Liver (tissue), 9 donors: ENCODE data around the gene FUT4. TPM values are rescaled to one million over a fixed set of nuclear protein-coding genes. Genes with fewer than 3 reads are reported as not detected.
"Not testable (repeated sequence)": the region's sequence is repeated elsewhere in the genome, so short reads cannot be mapped to it uniquely, and the experiment has no call there.

ENCODE experiments used
- DNase-seq: peaks from one replicate; pipeline ENCODE4 v3.0.0-alpha.2; 2017; ENCODE audit warnings: low spot score
- H3K27ac ChIP-seq, 2 donors: one replicate each; pipeline ENCODE4 v1.7.0; 2013; ENCODE audit warnings: inconsistent platforms in 2 of 2, low read length in 2 of 2, control low read depth in 1 of 2, low read depth in 1 of 2, mild to moderate bottlenecking in 1 of 2
- H3K27me3 ChIP-seq, 4 donors: one replicate each; pipeline versions ENCODE4 v1.6.1 to v1.7.0; 2013; ENCODE audit warnings: low read length in 3 of 4, inconsistent platforms in 1 of 4, mild to moderate bottlenecking in 1 of 4, moderate library complexity in 1 of 4; ENCODE audit not compliant: control insufficient read depth in 4 of 4, insufficient read depth in 4 of 4
- H3K36me3 ChIP-seq, 4 donors: one replicate each; pipeline versions ENCODE4 v1.6.1 to v1.7.0; 2013; ENCODE audit warnings: low read length in 3 of 4, mild to moderate bottlenecking in 3 of 4, low read depth in 1 of 4, moderate library complexity in 1 of 4; ENCODE audit not compliant: control insufficient read depth in 4 of 4, insufficient read depth in 3 of 4
- H3K4me1 ChIP-seq, 4 donors: one replicate each; pipeline versions ENCODE4 v1.6.1 to v1.7.0; 2013; ENCODE audit warnings: low read length in 3 of 4, mild to moderate bottlenecking in 3 of 4, moderate library complexity in 1 of 4; ENCODE audit not compliant: control insufficient read depth in 4 of 4, insufficient read depth in 4 of 4
- H3K4me3 ChIP-seq, 3 donors: one replicate each; pipeline versions ENCODE4 v1.6.1 to v1.7.0; 2013; ENCODE audit warnings: low read length in 3 of 3, control low read depth in 1 of 3, low read depth in 1 of 3, mild to moderate bottlenecking in 1 of 3
- H3K9ac ChIP-seq, 2 donors: one replicate each; pipeline ENCODE4 v1.7.0; 2013; ENCODE audit warnings: low read length in 2 of 2, mild to moderate bottlenecking in 2 of 2, moderate library complexity in 2 of 2, control low read depth in 1 of 2, low read depth in 1 of 2
- H3K9me3 ChIP-seq, 4 donors: one replicate each; pipeline versions ENCODE4 v1.6.1 to v1.7.0; 2013; ENCODE audit warnings: low read length in 3 of 4; ENCODE audit not compliant: control insufficient read depth in 4 of 4
- EGR1 ChIP-seq, 2 donors: IDR thresholded peaks; 2 replicates each; pipeline ENCODE4 v1.6.1; 2016 to 2018; ENCODE audit warnings: antibody characterized with exemption in 2 of 2, low read depth in 2 of 2
- FOXA2 ChIP-seq: IDR thresholded peaks from 2 replicates; pipeline ENCODE4 v1.6.1; 2016; ENCODE audit warnings: antibody characterized with exemption
- GABPA ChIP-seq, 2 donors: IDR thresholded peaks in 1 of 2; conservative IDR thresholded peaks in 1 of 2; 2 replicates each; pipeline ENCODE4 v1.6.1; 2016; ENCODE audit warnings: antibody characterized with exemption in 2 of 2, mild to moderate bottlenecking in 1 of 2, moderate library complexity in 1 of 2
- HNF4A ChIP-seq, 2 donors: conservative IDR thresholded peaks; 2 replicates each; pipeline ENCODE4 v1.6.1; 2016; ENCODE audit warnings: antibody characterized with exemption in 2 of 2, mild to moderate bottlenecking in 2 of 2
- HNF4G ChIP-seq: IDR thresholded peaks from 2 replicates; pipeline ENCODE4 v1.6.1; 2016; ENCODE audit warnings: antibody characterized with exemption
- JUND ChIP-seq, 2 donors: IDR thresholded peaks; 2 replicates each; pipeline ENCODE4 v1.6.1; 2016; ENCODE audit warnings: antibody characterized with exemption in 2 of 2
- NR2F2 ChIP-seq: IDR thresholded peaks from 2 replicates; pipeline ENCODE4 v1.6.1; 2016; ENCODE audit warnings: antibody characterized with exemption
- RAD21 ChIP-seq, 2 donors: IDR thresholded peaks; 2 replicates each; pipeline ENCODE4 v1.6.1; 2016; ENCODE audit warnings: antibody characterized with exemption in 2 of 2, mild to moderate bottlenecking in 2 of 2
- RXRA ChIP-seq, 2 donors: IDR thresholded peaks; 2 replicates each; pipeline ENCODE4 v1.6.1; 2017 to 2018; ENCODE audit warnings: antibody characterized with exemption in 2 of 2, mild to moderate bottlenecking in 1 of 2
- SP1 ChIP-seq: IDR thresholded peaks from 2 replicates; pipeline ENCODE4 v1.6.1; 2018; ENCODE audit warnings: antibody characterized with exemption, mild to moderate bottlenecking
- TAF1 ChIP-seq: conservative IDR thresholded peaks from 2 replicates; pipeline ENCODE4 v1.6.1; 2016; ENCODE audit warnings: antibody characterized with exemption, mild to moderate bottlenecking
- YY1 ChIP-seq: IDR thresholded peaks from 2 replicates; pipeline ENCODE4 v1.6.1; 2016; ENCODE audit warnings: antibody characterized with exemption, mild to moderate bottlenecking
- WGBS: extraction: QIAGEN DNeasy Blood & Tissue Kit; methylation state at CpG from one replicate; pipeline ENCODE4 v1.1.7; 2013; 5-methylcytosine and 5-hydroxymethylcytosine counted together
- polyA plus RNA-seq, 2 donors: library from polyadenylated mRNA; stranded (reverse) in 1 of 2; unstranded in 1 of 2; fragments of 200-250 nt in 1 of 2; fragments of >200 nt in 1 of 2; fragmentation: Nextera tagmentation in 1 of 2; extraction: Ambion mirVana in 1 of 2; gene quantifications; one replicate each; pipeline versions ENCODE4 v1.2.1 to v1.2.3, GENCODE V29; 2013 to 2015
- total RNA-seq, 2 donors: library from RNA; depleted of rRNA; stranded (reverse); fragments of >200 nt; gene quantifications; one replicate each; pipeline ENCODE4 v1.2.3, GENCODE V29; 2014
- TF ChIP-seq, protein P1 (sequence below): IDR thresholded peaks from 2 replicates; pipeline ENCODE4 v1.6.1; 2016; ENCODE audit warnings: antibody characterized with exemption, mild to moderate bottlenecking
- TF ChIP-seq, protein P2 (sequence below): IDR thresholded peaks from 2 replicates; pipeline ENCODE4 v1.6.1; 2016; ENCODE audit warnings: antibody characterized with exemption
- TF ChIP-seq, protein P3 (sequence below): fragments of 150-350 bp; IDR thresholded peaks from 2 replicates; pipeline ENCODE4 v1.5.1; 2017; ENCODE audit warnings: improper control_type of control experiment, low read depth, low read length; ENCODE audit not compliant: missing input control
- donor health status: healthy.
- donor health status: healthy.
- donor health status: healthy.
- donor health status: healthy.
- donor health status: healthy.

Gene FUT4
- total and polyA plus RNA-seq, 4 donors, result 0.47 to 4.3 (median 1.4) TPM

DNA sequence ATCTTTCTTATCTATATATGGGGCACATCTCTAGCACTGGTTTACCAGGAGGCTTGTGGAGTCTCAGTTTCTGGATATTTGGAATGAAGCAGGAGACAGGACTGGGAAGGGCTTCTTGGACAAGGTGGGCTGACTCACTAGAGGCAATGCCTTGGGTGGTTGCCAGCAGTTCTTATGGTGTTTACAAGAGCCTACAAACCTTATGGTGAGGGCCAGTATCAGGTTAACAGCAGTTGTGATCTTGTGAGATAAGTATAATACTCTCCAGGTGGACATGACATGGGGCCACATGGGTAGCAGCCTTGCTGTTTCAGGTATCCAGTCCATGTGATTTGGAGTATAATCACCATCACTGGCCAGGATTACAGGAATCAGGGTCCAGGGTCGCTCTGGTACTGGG lies 10.2 kb downstream of the FUT4 start:
- H3K27ac ChIP-seq, result no peak overlapping the region
- no peak overlapping the region for H3K9ac ChIP-seq
- no peak for TF ChIP-seq FOXA2
- TF ChIP-seq, protein P1, sequence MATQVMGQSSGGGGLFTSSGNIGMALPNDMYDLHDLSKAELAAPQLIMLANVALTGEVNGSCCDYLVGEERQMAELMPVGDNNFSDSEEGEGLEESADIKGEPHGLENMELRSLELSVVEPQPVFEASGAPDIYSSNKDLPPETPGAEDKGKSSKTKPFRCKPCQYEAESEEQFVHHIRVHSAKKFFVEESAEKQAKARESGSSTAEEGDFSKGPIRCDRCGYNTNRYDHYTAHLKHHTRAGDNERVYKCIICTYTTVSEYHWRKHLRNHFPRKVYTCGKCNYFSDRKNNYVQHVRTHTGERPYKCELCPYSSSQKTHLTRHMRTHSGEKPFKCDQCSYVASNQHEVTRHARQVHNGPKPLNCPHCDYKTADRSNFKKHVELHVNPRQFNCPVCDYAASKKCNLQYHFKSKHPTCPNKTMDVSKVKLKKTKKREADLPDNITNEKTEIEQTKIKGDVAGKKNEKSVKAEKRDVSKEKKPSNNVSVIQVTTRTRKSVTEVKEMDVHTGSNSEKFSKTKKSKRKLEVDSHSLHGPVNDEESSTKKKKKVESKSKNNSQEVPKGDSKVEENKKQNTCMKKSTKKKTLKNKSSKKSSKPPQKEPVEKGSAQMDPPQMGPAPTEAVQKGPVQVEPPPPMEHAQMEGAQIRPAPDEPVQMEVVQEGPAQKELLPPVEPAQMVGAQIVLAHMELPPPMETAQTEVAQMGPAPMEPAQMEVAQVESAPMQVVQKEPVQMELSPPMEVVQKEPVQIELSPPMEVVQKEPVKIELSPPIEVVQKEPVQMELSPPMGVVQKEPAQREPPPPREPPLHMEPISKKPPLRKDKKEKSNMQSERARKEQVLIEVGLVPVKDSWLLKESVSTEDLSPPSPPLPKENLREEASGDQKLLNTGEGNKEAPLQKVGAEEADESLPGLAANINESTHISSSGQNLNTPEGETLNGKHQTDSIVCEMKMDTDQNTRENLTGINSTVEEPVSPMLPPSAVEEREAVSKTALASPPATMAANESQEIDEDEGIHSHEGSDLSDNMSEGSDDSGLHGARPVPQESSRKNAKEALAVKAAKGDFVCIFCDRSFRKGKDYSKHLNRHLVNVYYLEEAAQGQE, result no peak
- TF ChIP-seq, protein P2, sequence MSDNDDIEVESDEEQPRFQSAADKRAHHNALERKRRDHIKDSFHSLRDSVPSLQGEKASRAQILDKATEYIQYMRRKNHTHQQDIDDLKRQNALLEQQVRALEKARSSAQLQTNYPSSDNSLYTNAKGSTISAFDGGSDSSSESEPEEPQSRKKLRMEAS, result no peak
- TF ChIP-seq SP1, result no peak
- no peak for TF ChIP-seq RXRA (IDR thresholded peaks at IDR 0.05)
- no peak for TF ChIP-seq GABPA (IDR thresholded peaks at IDR 0.05 in 1 of 2, conservative IDR thresholded peaks at IDR 0.05 in 1 of 2)
- no peak for TF ChIP-seq JUND (IDR thresholded peaks at IDR 0.05)
- no peaks in the 10 kb centered on the region for H3K9me3 ChIP-seq
- no peaks in the 10 kb centered on the region for H3K36me3 ChIP-seq
- WGBS, result 37% methylated on average over 1 of the region's 1 CpG
- H3K4me3 ChIP-seq, result no peak overlapping the region
- no peaks in the 10 kb centered on the region for H3K4me1 ChIP-seq
- no peak for DNase-seq
- no peaks in the 10 kb centered on the region for H3K27me3 ChIP-seq

- not testable (repeated sequence) for H3K27ac ChIP-seq, H3K36me3 ChIP-seq, H3K9ac ChIP-seq, H3K9me3 ChIP-seq, H3K4me3 ChIP-seq, H3K27me3 ChIP-seq, DNase-seq, H3K4me1 ChIP-seq
- WGBS, result 81% methylated on average over 8 of the region's 8 CpGs
Observed at GRCh38 chr11:94555752-94556329, 12.1 kb downstream of the FUT4 start.

DNA sequence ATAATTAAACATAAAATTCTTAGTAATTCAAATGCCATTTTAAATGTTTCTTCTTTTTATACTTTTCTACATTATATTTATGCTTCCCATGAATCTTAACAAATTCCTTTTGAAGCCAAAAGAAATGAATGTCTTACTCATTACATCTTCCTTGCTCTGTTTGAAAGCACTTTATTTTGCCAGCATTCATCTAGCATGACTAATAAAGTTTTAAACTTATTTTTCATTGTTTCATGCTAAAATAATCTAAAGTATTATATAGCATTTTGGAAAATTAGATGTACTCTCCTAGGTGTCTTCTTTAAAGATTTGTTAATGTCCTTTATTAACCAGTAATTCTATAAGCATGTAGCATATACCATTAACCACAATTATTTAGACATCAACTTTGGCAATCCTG lies 13.7 kb downstream of the FUT4 start:
- TF ChIP-seq NR2F2 (no peak), SP1 (no peak), HNF4G (no peak), GABPA (IDR thresholded peaks at IDR 0.05 in 1 of 2, conservative IDR thresholded peaks at IDR 0.05 in 1 of 2) (no peak), RAD21 (IDR thresholded peaks at IDR 0.05) (no peak), TAF1 (no peak), YY1 (no peak), FOXA2 (no peak), EGR1 (IDR thresholded peaks at IDR 0.05; ENCODE audit: low read depth in 2 of 2) (no peak), RXRA (IDR thresholded peaks at IDR 0.05) (no peak), HNF4A (conservative IDR thresholded peaks at IDR 0.05) (no peak)
- TF ChIP-seq, protein P1, result no peak
- TF ChIP-seq, protein P3, sequence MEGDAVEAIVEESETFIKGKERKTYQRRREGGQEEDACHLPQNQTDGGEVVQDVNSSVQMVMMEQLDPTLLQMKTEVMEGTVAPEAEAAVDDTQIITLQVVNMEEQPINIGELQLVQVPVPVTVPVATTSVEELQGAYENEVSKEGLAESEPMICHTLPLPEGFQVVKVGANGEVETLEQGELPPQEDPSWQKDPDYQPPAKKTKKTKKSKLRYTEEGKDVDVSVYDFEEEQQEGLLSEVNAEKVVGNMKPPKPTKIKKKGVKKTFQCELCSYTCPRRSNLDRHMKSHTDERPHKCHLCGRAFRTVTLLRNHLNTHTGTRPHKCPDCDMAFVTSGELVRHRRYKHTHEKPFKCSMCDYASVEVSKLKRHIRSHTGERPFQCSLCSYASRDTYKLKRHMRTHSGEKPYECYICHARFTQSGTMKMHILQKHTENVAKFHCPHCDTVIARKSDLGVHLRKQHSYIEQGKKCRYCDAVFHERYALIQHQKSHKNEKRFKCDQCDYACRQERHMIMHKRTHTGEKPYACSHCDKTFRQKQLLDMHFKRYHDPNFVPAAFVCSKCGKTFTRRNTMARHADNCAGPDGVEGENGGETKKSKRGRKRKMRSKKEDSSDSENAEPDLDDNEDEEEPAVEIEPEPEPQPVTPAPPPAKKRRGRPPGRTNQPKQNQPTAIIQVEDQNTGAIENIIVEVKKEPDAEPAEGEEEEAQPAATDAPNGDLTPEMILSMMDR, result no peak
- TF ChIP-seq, protein P2, result no peak
- no peak for DNase-seq
- Histone ChIP-seq H3K27me3 (no peaks in the 10 kb centered on the region), H3K9me3 (no peaks in the 10 kb centered on the region), H3K4me3 (no peak overlapping the region), H3K36me3 (no peaks in the 10 kb centered on the region), H3K4me1 (no peaks in the 10 kb centered on the region), H3K9ac (no peak overlapping the region), H3K27ac (no peak overlapping the region)
